ENCODE results near the gene RSPH4A.
A peak's percentile ranks its signal among the peaks of the same experiment; 100 is the strongest.

Gene RSPH4A

GRCh38 chr6:116615937-116616736, at the start of gene RSPH4A:
TSS of gene RSPH4A (plus strand) at chr6:116616479. CDS start at chr6:116616624, 145 bp downstream.
- Histone ChIP-seq H3K9ac (ENCODE audit: low read depth in 1 of 2, low read length in 2 of 2) (peak within 1 kb of the TSS in 1 of 2 donors; percentile 10), H3K27me3 (ENCODE audit: control insufficient read depth in 2 of 2, insufficient read depth in 2 of 2, low read length in 2 of 2) (peaks cover 0 to 15% of the 10 kb centered on the region in 2 donors), H3K36me3 (ENCODE audit: control insufficient read depth in 2 of 2, insufficient read depth in 2 of 2, low read length in 2 of 2) (no peaks in the 10 kb centered on the region), H3K27ac (ENCODE audit: low read depth in 2 of 2, low read length in 2 of 2) (no peak within 1 kb of the TSS), H3K9me3 (ENCODE audit: control insufficient read depth in 2 of 2, low read length in 2 of 2) (no peaks in the 10 kb centered on the region), H3K4me1 (ENCODE audit: control insufficient read depth in 2 of 2, insufficient read depth in 2 of 2, low read length in 2 of 2) (peaks cover 5% of the 10 kb centered on the region in 2 donors), H3K4me3 (ENCODE audit: low read length in 2 of 2) (peak within 1 kb of the TSS; percentile 80 to 81)

- Histone ChIP-seq H3K4me1 (ENCODE audit: control insufficient read depth in 2 of 2, insufficient read depth in 2 of 2, low read length in 2 of 2) (peaks cover 0 to 8% of the 10 kb centered on the region in 2 donors), H3K36me3 (ENCODE audit: control insufficient read depth in 2 of 2, insufficient read depth in 2 of 2, low read length in 2 of 2) (no peaks in the 10 kb centered on the region), H3K9me3 (ENCODE audit: control insufficient read depth in 2 of 2, low read length in 2 of 2) (no peaks in the 10 kb centered on the region), H3K27ac (ENCODE audit: low read depth in 2 of 2, low read length in 2 of 2) (no peak overlapping the region), H3K27me3 (ENCODE audit: control insufficient read depth in 2 of 2, insufficient read depth in 2 of 2, low read length in 2 of 2) (peaks cover 11 to 12% of the 10 kb centered on the region in 2 donors), H3K9ac (ENCODE audit: low read depth in 1 of 2, low read length in 2 of 2) (no peak overlapping the region), H3K4me3 (ENCODE audit: low read length in 2 of 2) (no peak overlapping the region)
Observed at GRCh38 chr6:116568111-116568510, 48.2 kb upstream of the RSPH4A start.

GRCh38 chr6:116568821-116569755, 47.2 kb upstream of the RSPH4A start:
- Histone ChIP-seq H3K27ac (ENCODE audit: low read depth in 2 of 2, low read length in 2 of 2) (no peak overlapping the region), H3K9ac (ENCODE audit: low read depth in 1 of 2, low read length in 2 of 2) (no peak overlapping the region), H3K9me3 (ENCODE audit: control insufficient read depth in 2 of 2, low read length in 2 of 2) (no peaks in the 10 kb centered on the region), H3K4me3 (ENCODE audit: low read length in 2 of 2) (no peak overlapping the region), H3K36me3 (ENCODE audit: control insufficient read depth in 2 of 2, insufficient read depth in 2 of 2, low read length in 2 of 2) (peaks cover 0 to under 1% of the 10 kb centered on the region in 2 donors), H3K4me1 (ENCODE audit: control insufficient read depth in 2 of 2, insufficient read depth in 2 of 2, low read length in 2 of 2) (peaks cover 0 to 8% of the 10 kb centered on the region in 2 donors), H3K27me3 (ENCODE audit: control insufficient read depth in 2 of 2, insufficient read depth in 2 of 2, low read length in 2 of 2) (peaks cover 11 to 12% of the 10 kb centered on the region in 2 donors)

- peak within 1 kb of the TSS; percentile 92 to 98 for H3K9ac ChIP-seq (ENCODE audit: low read depth in 1 of 2, low read length in 2 of 2)
- peak within 1 kb of the TSS; percentile 90 to 91 for H3K27ac ChIP-seq (ENCODE audit: low read depth in 2 of 2, low read length in 2 of 2)
- H3K4me3 ChIP-seq (ENCODE audit: low read length in 2 of 2), result peak within 1 kb of the TSS; percentile 89 to 96
- peaks cover 0 to 8% of the 10 kb centered on the region in 2 donors for H3K4me1 ChIP-seq (ENCODE audit: control insufficient read depth in 2 of 2, insufficient read depth in 2 of 2, low read length in 2 of 2)
- H3K9me3 ChIP-seq (ENCODE audit: control insufficient read depth in 2 of 2, low read length in 2 of 2), result no peaks in the 10 kb centered on the region
- H3K27me3 ChIP-seq (ENCODE audit: control insufficient read depth in 2 of 2, insufficient read depth in 2 of 2, low read length in 2 of 2), result no peaks in the 10 kb centered on the region
- peaks cover 4 to 7% of the 10 kb centered on the region in 2 donors for H3K36me3 ChIP-seq (ENCODE audit: control insufficient read depth in 2 of 2, insufficient read depth in 2 of 2, low read length in 2 of 2)
Observed at GRCh38 chr6:116570856-116571682, 45.2 kb upstream of the RSPH4A start, which contains the start of gene RWDD1. TSS of gene RWDD1 (plus strand) at chr6:116571504. CDS start at chr6:116571583, 79 bp downstream.

GRCh38 chr6:116571683-116572000, 44.6 kb upstream of the RSPH4A start:
- Histone ChIP-seq H3K27me3 (ENCODE audit: control insufficient read depth in 2 of 2, insufficient read depth in 2 of 2, low read length in 2 of 2) (no peaks in the 10 kb centered on the region), H3K4me3 (ENCODE audit: low read length in 2 of 2) (peak overlapping the region; percentile 89 to 96), H3K9ac (ENCODE audit: low read depth in 1 of 2, low read length in 2 of 2) (peak overlapping the region; percentile 90 to 92), H3K9me3 (ENCODE audit: control insufficient read depth in 2 of 2, low read length in 2 of 2) (no peaks in the 10 kb centered on the region), H3K4me1 (ENCODE audit: control insufficient read depth in 2 of 2, insufficient read depth in 2 of 2, low read length in 2 of 2) (peaks cover 0 to 8% of the 10 kb centered on the region in 2 donors), H3K27ac (ENCODE audit: low read depth in 2 of 2, low read length in 2 of 2) (peak overlapping the region; percentile 90 to 91), H3K36me3 (ENCODE audit: control insufficient read depth in 2 of 2, insufficient read depth in 2 of 2, low read length in 2 of 2) (peaks cover 4 to 7% of the 10 kb centered on the region in 2 donors)

GRCh38 chr6:116572162-116572561, 44.1 kb upstream of the RSPH4A start:
- peaks cover 0 to 8% of the 10 kb centered on the region in 2 donors for H3K4me1 ChIP-seq (ENCODE audit: control insufficient read depth in 2 of 2, insufficient read depth in 2 of 2, low read length in 2 of 2)

GRCh38 chr6:116575227-116575626, 41.1 kb upstream of the RSPH4A start:
- H3K4me1 ChIP-seq (ENCODE audit: control insufficient read depth in 2 of 2, insufficient read depth in 2 of 2, low read length in 2 of 2), result peaks cover 0 to 8% of the 10 kb centered on the region in 2 donors
- H3K9ac ChIP-seq (ENCODE audit: low read depth in 1 of 2, low read length in 2 of 2), result no peak overlapping the region
- no peak overlapping the region for H3K4me3 ChIP-seq (ENCODE audit: low read length in 2 of 2)
- no peak overlapping the region for H3K27ac ChIP-seq (ENCODE audit: low read depth in 2 of 2, low read length in 2 of 2)
- no peaks in the 10 kb centered on the region for H3K27me3 ChIP-seq (ENCODE audit: control insufficient read depth in 2 of 2, insufficient read depth in 2 of 2, low read length in 2 of 2)
- H3K36me3 ChIP-seq (ENCODE audit: control insufficient read depth in 2 of 2, insufficient read depth in 2 of 2, low read length in 2 of 2), result peaks cover 4 to 8% of the 10 kb centered on the region in 2 donors
- no peaks in the 10 kb centered on the region for H3K9me3 ChIP-seq (ENCODE audit: control insufficient read depth in 2 of 2, low read length in 2 of 2)

More at GRCh38 chr6:116572162-116572561, 44.1 kb upstream of the RSPH4A start:
- H3K36me3 ChIP-seq (ENCODE audit: control insufficient read depth in 2 of 2, insufficient read depth in 2 of 2, low read length in 2 of 2), result peaks cover 4 to 7% of the 10 kb centered on the region in 2 donors
- peak overlapping the region; percentile 90 to 92 for H3K9ac ChIP-seq (ENCODE audit: low read depth in 1 of 2, low read length in 2 of 2)
- H3K27ac ChIP-seq (ENCODE audit: low read depth in 2 of 2, low read length in 2 of 2), result peak overlapping the region; percentile 90 to 91
- H3K27me3 ChIP-seq (ENCODE audit: control insufficient read depth in 2 of 2, insufficient read depth in 2 of 2, low read length in 2 of 2), result no peaks in the 10 kb centered on the region
- no peaks in the 10 kb centered on the region for H3K9me3 ChIP-seq (ENCODE audit: control insufficient read depth in 2 of 2, low read length in 2 of 2)
- H3K4me3 ChIP-seq (ENCODE audit: low read length in 2 of 2), result peak overlapping the region; percentile 89 to 96

- Histone ChIP-seq H3K27ac (ENCODE audit: low read depth in 2 of 2, low read length in 2 of 2) (no peak overlapping the region), H3K4me1 (ENCODE audit: control insufficient read depth in 2 of 2, insufficient read depth in 2 of 2, low read length in 2 of 2) (peaks cover 0 to 5% of the 10 kb centered on the region in 2 donors), H3K9ac (ENCODE audit: low read depth in 1 of 2, low read length in 2 of 2) (no peak overlapping the region), H3K9me3 (ENCODE audit: control insufficient read depth in 2 of 2, low read length in 2 of 2) (no peaks in the 10 kb centered on the region), H3K4me3 (ENCODE audit: low read length in 2 of 2) (no peak overlapping the region), H3K36me3 (ENCODE audit: control insufficient read depth in 2 of 2, insufficient read depth in 2 of 2, low read length in 2 of 2) (peaks cover 9 to 10% of the 10 kb centered on the region in 2 donors), H3K27me3 (ENCODE audit: control insufficient read depth in 2 of 2, insufficient read depth in 2 of 2, low read length in 2 of 2) (no peaks in the 10 kb centered on the region)
Observed at GRCh38 chr6:116577486-116577885, 38.8 kb upstream of the RSPH4A start.

- H3K27me3 ChIP-seq (ENCODE audit: control insufficient read depth in 2 of 2, insufficient read depth in 2 of 2, low read length in 2 of 2), result no peaks in the 10 kb centered on the region
- H3K4me1 ChIP-seq (ENCODE audit: control insufficient read depth in 2 of 2, insufficient read depth in 2 of 2, low read length in 2 of 2), result no peaks in the 10 kb centered on the region
Observed at GRCh38 chr6:116578335-116578734, 37.9 kb upstream of the RSPH4A start.

More at GRCh38 chr6:116578335-116578734, 37.9 kb upstream of the RSPH4A start:
- Histone ChIP-seq H3K9me3 (ENCODE audit: control insufficient read depth in 2 of 2, low read length in 2 of 2) (no peaks in the 10 kb centered on the region), H3K27ac (ENCODE audit: low read depth in 2 of 2, low read length in 2 of 2) (no peak overlapping the region), H3K9ac (ENCODE audit: low read depth in 1 of 2, low read length in 2 of 2) (no peak overlapping the region), H3K4me3 (ENCODE audit: low read length in 2 of 2) (no peak overlapping the region), H3K36me3 (ENCODE audit: control insufficient read depth in 2 of 2, insufficient read depth in 2 of 2, low read length in 2 of 2) (peaks cover 9 to 10% of the 10 kb centered on the region in 2 donors)
